T follicular helper cell (primary cell): ENCODE results near the gene USO1.
"Not testable (repeated sequence)": the region's sequence is repeated elsewhere in the genome, so short reads cannot be mapped to it uniquely, and the experiment has no call there.

Source experiments
- DNase-seq: peaks from one replicate; pipeline ENCODE4 v3.0.0-alpha.2; 2020; ENCODE audit warnings: low read depth

USO1 gene

GRCh38 chr4:75752637-75753036 lies 28.3 kb downstream of the USO1 start:
- no peak for DNase-seq

DNA sequence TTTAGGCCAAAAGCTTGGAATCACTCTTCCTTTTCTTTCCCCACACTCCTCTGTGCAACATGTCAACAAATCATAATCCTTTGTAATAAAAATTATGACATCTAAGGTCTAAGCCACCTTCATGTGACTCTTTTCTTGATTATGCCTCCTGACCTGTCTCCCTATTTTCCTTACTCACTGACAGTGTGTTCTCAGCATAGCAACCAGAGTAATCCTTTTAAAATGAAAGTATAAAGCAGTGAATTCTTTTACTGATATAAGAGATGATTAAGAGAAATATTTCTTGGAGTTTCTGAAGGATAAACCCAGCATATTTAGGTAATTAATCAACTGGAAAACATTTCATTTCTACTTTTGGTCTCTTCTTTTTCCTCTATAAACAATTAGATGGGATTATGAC lies 44.7 kb downstream of the USO1 start:
- DNase-seq = no peak

DNA sequence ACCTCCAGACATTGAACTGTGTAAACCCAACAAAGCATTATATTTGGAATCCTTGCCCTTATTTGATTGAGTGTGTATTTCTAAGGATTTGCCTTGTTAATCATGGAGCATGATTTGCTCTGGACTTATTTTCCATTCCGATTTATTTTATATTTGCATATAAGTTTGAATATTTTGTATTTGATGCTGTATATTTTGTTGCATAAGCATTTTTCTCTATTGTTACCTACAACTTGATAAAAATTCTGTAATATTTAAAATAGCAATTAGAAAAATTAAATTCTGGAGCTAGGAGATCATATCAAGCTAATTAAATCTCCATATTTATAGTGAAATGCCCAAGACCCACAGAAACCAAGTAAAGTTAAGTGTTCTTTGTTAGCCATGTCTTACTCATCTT lies 47.2 kb downstream of the USO1 start:
- DNase-seq = no peak

GRCh38 chr4:75777589-75777988 lies 53.2 kb downstream of the USO1 start:
- DNase-seq = no peak

DNA sequence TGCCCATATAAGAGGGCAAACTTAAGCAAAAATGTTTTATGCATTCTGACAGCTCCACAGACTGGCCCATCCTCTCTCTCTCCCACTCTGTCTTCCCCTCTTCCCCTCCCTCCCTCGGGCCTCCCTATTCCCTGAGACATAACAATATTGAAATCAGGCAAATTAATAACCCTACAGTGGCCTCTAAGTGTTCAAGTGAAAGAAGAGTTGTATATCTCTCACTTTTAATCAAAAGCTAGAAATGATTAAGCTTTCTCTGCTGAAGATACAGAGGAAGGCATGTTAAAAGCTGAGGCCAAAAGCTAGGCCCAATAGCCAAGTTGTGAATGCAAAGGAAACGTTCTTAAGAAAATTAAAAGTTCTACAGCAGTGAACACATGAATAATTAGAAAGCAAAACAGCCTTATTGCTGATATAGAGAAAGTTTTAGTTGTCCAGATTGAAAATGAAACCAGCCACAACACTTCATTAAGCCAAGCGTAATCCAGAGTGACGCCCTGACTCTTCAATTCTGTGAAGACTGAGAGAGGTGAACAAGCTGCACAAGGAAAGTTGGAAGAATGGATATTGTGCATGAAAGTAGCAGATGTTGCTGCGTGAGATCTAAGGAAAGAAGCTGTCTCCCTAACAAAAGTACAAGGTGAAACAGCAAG lies 54.9 kb downstream of the USO1 start:
- no peak for DNase-seq

DNA sequence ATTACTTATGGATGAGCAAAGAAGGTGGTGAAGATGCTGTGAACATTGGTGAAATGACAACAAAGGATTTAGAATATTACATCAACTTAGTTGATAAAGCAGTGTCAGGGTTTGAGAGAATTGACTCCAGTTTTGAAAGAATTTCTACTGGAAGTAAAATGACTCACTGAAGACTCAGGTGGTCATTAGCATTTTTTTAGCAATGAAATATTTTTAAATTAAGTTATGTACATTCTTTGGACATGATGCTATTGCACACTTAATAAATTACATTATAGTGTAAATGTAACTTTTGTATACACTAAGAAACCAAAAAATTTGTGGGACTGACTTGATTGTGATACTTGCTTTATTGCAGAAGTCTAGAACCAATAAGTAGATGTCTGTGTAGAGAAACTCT lies 56.9 kb downstream of the USO1 start:
- no peak for DNase-seq

DNA sequence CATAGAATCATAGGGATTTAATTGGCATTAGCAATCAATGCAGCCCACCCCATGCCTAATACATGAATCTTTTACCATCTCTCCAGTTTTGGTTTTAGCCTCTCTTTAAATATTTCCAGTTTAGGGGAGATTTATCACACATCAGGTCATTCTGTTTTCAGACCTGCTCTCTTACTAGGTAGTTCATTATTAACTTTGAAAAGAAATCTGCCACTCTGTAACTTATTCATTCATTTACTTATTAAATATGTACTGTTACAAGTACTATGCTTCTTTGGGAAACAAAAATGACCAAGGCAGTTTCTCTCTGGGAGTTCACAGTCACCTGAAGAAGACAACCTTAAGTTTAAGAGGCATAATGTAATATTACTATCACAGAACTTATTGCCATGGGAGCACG lies 62.1 kb downstream of the USO1 start:
- DNase-seq = no peak

- DNase-seq = no peak
These were observed 62.6 kb downstream of the USO1 start for GRCh38 chr4:75786938-75787337.

- DNase-seq = no peak
These were observed 65.6 kb downstream of the USO1 start for GRCh38 chr4:75790024-75790423.

DNA sequence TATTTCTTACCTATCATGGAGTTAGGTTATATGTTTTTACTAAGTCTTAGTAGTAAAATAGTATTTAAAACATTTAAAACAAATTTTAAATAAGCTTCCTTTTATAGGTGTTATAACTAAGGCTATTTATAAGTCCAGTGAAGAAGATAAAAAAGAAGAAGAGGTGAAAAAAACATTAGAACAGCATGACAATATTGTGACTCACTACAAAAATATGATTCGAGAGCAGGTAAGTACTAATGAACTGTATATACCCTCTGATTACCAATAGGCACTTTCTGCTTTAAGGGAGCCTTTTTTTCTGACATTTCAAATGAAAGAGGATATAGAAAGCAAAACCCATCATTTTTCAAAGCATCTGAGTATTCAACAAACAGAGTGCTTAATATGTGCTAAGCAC lies 76.6 kb downstream of the USO1 start:
- no peak for DNase-seq

GRCh38 chr4:75806035-75806434 lies 81.7 kb downstream of the USO1 start:
- DNase-seq = not testable (repeated sequence)

DNA sequence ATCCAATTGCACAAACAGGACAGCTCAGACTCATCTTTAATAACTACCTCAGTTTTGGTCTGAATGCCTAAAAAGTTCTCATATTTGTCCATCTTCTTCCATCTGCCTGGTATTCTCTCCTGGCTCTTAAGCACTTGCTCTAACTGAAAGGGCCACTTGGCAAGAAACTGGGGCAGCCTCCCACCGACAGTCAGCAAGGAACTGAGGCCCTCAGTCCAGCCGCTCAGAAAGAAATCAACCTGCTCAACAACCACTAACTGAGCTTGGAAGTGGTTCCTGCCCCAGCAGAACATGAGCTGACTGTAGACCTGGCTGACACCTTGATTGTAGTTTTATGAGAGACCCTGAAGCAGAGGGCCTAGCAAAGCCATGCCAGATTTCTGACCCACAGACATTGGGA lies 93.5 kb downstream of the USO1 start:
- no peak for DNase-seq

DNA sequence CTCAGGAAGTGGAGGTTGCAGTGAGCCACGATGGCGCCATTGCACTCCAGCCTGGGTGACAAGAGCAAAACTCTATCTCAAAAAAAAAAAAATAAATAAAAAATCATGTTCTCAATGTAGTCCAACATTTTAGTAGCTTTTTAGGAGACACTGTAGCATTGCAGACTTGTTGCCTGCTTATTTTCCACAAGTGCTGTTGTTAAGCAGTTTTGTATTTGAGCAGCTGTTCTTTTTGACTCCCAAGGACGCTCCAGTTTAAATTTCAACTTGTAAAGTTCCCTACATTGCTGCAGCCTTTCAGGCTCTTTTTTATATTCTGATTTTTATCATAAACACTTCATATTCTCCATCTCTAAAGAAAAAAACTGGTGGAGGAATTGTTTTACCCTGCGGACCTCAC lies 94.7 kb downstream of the USO1 start:
- DNase-seq = no peak

GRCh38 chr4:75820197-75820596 lies 95.8 kb downstream of the USO1 start:
- no peak for DNase-seq

- DNase-seq = no peak
These were observed 96.3 kb downstream of the USO1 start for GRCh38 chr4:75820676-75821075.

- DNase-seq = no peak
These were observed 96.8 kb downstream of the USO1 start for GRCh38 chr4:75821216-75821615.

DNA sequence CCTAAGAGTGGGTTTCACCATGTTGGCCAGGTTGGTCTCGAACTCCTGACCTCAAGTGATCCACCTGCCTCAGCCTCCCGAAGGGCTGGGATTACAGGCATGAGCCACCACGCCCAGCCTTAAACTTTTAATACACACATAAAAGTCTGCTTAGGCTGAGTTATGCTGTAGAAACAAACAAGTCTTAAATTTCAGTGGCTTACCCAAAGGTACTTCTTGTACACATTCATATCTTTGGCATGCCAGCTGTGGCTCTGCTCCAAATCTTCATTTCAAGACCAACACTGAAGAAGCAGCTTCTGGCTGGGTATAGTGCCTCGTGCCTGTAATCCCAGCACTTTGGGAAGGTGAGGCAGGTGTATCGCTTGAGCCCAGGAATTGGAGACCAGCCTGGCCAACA lies 97.6 kb downstream of the USO1 start:
- DNase-seq = no peak

- no peak for DNase-seq
These were observed 98.0 kb downstream of the USO1 start for GRCh38 chr4:75822416-75822815.

DNA sequence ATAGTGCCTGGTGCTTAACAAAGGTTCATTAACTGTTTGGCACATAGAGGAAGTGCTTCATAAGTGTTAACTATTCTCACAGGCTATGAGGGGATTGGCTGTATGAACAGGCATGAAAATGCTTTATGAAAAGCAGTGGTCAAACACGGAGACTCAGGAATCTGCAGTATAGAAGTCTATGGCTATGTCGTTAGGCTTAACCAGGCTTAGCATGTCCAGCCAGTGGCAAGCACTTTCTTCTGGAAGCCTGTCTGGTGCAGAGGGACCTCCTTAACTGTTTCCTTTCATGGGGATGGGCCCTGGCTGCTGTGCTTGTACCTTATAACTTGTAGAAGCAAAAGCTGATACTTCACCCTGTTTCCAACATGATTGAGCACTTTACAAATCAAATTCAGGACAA lies 99.4 kb downstream of the USO1 start:
- DNase-seq = no peak

DNA sequence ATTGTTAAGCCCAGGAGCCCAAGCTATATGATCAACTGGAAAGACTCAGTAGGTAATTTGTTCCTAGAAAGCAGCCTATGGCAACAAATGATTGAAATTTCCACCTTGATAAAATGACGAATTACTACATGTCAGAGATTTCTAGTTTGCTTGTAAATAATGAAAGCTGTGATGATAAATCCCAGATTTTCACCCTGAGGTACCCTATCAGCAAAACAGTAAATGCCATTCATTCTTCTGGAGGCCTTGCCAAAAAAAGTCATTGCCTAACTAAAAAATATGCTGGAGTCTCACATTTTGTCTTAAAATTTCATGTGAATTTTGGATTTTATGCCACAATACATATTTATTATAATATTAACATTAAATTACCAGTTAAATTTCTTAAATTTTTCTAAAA lies 106.5 kb downstream of the USO1 start:
- no peak for DNase-seq

DNA sequence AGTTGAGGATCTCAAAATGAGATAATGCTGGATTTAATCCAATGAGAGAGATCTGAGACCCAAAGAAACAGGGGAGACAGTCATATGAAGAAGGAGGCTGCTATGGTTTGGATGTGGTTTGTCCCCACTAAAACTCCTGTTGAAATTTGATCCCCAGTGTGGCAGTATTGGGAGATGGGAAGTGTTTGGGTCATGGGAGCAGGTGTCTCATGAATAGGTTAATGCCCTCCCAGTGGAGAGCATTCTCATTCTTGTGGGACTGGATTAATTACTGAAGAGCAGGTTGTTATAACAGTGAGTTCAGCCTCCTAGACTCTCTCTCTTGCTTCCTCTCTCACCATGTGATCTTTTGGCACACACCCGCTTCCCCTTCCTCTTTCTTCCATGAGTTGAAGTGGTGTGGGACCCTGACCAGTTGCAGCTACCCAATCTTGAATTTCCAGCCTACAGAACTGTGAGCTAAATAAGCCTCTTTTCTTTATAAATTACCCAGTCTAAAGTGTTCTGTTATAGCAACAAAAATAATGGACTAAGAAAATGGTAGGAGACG lies 107.6 kb downstream of the USO1 start:
- DNase-seq = no peak

GRCh38 chr4:75834095-75834771 lies 109.9 kb downstream of the USO1 start:
- no peak for DNase-seq

- no peak for DNase-seq
These were observed 110.4 kb downstream of the USO1 start for GRCh38 chr4:75834772-75835154.
